H1 (cell line): ENCODE measurements around the gene LSM2. TPM values are rescaled to one million over a fixed set of nuclear protein-coding genes. Genes with fewer than 3 reads are reported as not detected.

Experiments used
- ASH2L ChIP-seq: fragments of 200-600, 300-600 bp; sonication (generic); IDR thresholded peaks from one replicate; pipeline ENCODE4 v1.7.1; 2017; ENCODE audit warnings: low read length
- CTBP2 ChIP-seq: IDR thresholded peaks from 2 replicates; pipeline ENCODE4 v1.7.0; 2011; ENCODE audit warnings: borderline replicate concordance, mild to moderate bottlenecking, moderate library complexity, mixed read lengths, low read length; ENCODE audit not compliant: insufficient read depth, insufficient read length
- EGR1 ChIP-seq: IDR thresholded peaks from 2 replicates; pipeline ENCODE4 v1.6.1; 2011; ENCODE audit warnings: low read depth, low read length, borderline replicate concordance
- TCF12 ChIP-seq: IDR thresholded peaks from 2 replicates; pipeline ENCODE4 v1.6.1; 2011; ENCODE audit warnings: low read depth, mild to moderate bottlenecking, low read length
- polyA plus RNA-seq, 7 experiments: library from polyadenylated mRNA; depleted of rRNA in 3 of 7; stranded (reverse) in 5 of 7; unstranded in 2 of 7; fragments of >200 nt in 5 of 7; fragments of 200-250 nt in 2 of 7; gene quantifications; 1 replicate in 5 of 7; 2 replicates in 1 of 7; 4 replicates in 1 of 7; pipeline versions ENCODE4 v1.2.1 to v1.2.3, GENCODE V29; 2011 to 2013; ENCODE audit warnings: missing spikeins in 2 of 7, mixed read lengths in 2 of 7
- total RNA-seq: library from RNA; stranded (reverse); fragmentation: NEBNext Ultra II Directional; extraction: Animal tissue kit (Norgen Biotek cat#: 25700); gene quantifications from 2 replicates; pipeline ENCODE4 v1.2.1, GENCODE V29; 2021

Gene LSM2
- total and polyA plus RNA-seq, 2 of the 8 experiments (the other 6 are each of a cell fraction or from before 2014, with no cell fraction given): 127 to 168 TPM

DNA sequence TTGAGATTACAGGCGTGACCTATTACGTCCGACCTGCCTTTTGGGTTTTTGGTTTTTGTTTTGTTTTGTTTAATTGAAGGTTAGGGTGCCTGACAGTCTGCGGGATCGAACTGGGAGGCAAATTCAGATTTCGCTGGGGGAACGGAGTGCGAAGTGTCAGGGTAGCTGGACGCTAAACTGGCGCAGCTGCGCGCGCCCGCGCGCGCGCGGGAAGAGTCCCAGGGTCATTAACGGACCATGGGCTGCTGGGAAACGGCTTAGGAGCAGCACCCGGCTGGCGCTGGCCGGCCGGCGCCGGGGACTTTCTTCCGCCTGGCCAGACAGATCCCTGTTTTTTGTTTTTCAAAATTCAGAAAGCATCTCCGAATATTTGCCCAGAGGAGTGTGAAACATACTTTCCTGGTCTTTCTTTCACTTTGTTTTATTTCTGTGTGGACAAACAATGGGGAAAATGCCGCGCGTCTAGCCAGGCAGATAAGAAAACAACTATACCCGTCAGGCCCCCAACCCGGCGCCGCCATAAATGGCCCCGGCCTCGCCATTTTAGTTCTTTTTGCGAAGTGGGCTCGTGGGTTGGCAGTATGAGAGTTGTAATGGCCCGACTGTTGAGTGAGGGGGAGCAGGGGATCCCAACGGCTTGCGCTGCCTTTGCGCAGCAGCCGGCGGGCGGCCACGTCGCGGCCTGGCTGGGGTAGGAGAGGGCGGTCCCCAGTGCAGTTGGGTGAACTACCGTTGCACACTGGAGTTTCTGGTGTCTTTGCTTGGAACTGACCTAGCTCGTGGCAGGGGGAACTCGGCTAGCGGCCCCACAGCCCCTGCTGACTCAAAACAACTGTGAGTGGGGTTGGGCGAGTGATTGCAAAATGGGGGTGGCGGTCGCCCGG, 27.8 kb upstream of the LSM2 start (continued):
- TF ChIP-seq CTBP2 (no peak), ASH2L (peak; percentile 81), TCF12 (no peak), EGR1 (no peak)
